Measurements from ENCODE around the gene SMARCC2. TPM values are rescaled to one million over a fixed set of nuclear protein-coding genes. Genes with fewer than 3 reads are reported as not detected.
A peak's percentile ranks its signal among the peaks of the same experiment; 100 is the strongest.

SMARCC2 gene
- total and polyA plus RNA-seq, 8 donors: 84.3 to 139 (median 118) TPM

DNA sequence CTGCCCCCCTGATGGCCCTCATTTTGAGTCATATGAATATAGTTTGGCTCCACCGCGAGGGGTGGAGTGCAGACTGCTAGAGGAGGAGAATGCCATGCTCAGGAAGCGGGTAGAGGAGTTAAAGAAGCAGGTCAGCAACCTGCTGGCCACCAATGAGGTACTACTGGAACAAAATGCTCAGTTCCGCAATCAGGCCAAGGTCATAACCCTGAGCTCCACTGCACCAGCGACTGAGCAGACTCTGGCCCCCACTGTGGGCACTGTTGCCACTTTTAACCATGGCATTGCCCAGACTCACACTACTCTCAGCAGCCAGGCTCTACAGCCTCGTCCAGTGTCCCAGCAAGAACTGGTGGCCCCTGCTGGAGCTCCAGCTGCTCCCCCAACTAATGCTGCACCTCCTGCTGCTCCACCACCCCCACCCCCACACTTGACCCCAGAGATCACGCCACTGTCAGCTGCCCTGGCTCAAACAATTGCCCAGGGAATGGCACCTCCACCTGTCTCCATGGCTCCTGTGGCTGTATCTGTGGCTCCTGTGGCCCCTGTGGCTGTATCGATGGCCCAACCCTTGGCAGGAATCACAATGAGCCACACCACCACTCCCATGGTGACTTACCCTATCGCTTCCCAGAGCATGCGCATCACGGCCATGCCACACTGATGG, 67.9 kb downstream of the SMARCC2 start:
- ATAC-seq: no peak
- H3K4me1 ChIP-seq: peaks cover 21 to 55% of the 10 kb centered on the region in 2 donors
- intact Hi-C loops (cut with DNase I): loop anchor here in 1 of 2 donors (5.0 kb wide), 1 partner anchor 66 kb away; the partner anchor contains the start of gene SMARCC2
- H3K36me3 ChIP-seq: peaks cover 0 to 29% of the 10 kb centered on the region in 2 donors
- DNase-seq: no peak
- H3K4me3 ChIP-seq: no peak overlapping the region
- TF ChIP-seq, protein P1, sequence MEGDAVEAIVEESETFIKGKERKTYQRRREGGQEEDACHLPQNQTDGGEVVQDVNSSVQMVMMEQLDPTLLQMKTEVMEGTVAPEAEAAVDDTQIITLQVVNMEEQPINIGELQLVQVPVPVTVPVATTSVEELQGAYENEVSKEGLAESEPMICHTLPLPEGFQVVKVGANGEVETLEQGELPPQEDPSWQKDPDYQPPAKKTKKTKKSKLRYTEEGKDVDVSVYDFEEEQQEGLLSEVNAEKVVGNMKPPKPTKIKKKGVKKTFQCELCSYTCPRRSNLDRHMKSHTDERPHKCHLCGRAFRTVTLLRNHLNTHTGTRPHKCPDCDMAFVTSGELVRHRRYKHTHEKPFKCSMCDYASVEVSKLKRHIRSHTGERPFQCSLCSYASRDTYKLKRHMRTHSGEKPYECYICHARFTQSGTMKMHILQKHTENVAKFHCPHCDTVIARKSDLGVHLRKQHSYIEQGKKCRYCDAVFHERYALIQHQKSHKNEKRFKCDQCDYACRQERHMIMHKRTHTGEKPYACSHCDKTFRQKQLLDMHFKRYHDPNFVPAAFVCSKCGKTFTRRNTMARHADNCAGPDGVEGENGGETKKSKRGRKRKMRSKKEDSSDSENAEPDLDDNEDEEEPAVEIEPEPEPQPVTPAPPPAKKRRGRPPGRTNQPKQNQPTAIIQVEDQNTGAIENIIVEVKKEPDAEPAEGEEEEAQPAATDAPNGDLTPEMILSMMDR (IDR thresholded peaks at IDR 0.05): no peak
- no peaks in the 10 kb centered on the region for H3K9me3 ChIP-seq
- no peaks in the 10 kb centered on the region for H3K27me3 ChIP-seq
- no peak overlapping the region for H3K27ac ChIP-seq

DNA sequence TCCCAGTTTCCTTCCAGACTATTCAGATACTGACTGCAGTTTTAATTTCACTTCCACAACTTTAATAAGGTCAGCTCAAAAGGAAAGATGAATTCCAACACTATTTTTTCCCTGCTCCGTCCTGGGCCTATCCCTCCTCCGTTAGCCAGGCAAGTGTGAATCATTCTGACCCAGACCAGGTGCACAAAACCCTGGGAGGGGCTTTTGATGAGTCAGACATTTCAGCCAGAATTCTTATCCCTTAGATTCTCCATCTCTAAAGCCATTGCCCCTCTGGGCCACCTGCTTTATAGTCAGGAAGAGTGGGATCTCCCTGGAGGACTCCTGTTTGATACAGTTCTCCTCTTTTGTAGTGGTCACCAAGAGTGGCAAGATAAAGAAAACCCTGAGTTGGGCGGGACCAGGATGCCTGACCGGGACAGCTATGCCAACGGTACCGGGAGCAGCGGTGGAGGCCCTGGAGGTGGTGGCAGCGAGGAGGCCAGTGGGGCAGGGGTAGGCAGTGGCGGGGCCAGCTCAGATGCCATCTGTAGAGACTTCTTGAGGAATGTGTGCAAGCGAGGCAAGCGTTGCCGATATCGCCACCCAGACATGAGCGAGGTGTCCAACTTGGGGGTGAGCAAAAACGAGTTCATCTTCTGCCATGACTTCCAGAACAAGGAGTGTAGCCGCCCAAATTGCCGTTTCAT, 69.0 kb downstream of the SMARCC2 start:
- peaks cover 0 to 29% of the 10 kb centered on the region in 2 donors for H3K36me3 ChIP-seq
- H3K27ac ChIP-seq: peak overlapping the region in 1 of 2 donors; percentile 50
- no peaks in the 10 kb centered on the region for H3K9me3 ChIP-seq
- no peaks in the 10 kb centered on the region for H3K27me3 ChIP-seq
- intact Hi-C loops (cut with DNase I): loop anchor here in 1 of 2 donors (5.0 kb wide), 1 partner anchor 67 kb away; the partner anchor contains the start of gene SMARCC2
- H3K4me3 ChIP-seq: no peak overlapping the region
- TF ChIP-seq, protein P1 (IDR thresholded peaks at IDR 0.05): no peak
- ATAC-seq: no peak
- H3K4me1 ChIP-seq: peaks cover 15 to 49% of the 10 kb centered on the region in 2 donors
- DNase-seq: peak in 1 of 4 donors; percentile 79

DNA sequence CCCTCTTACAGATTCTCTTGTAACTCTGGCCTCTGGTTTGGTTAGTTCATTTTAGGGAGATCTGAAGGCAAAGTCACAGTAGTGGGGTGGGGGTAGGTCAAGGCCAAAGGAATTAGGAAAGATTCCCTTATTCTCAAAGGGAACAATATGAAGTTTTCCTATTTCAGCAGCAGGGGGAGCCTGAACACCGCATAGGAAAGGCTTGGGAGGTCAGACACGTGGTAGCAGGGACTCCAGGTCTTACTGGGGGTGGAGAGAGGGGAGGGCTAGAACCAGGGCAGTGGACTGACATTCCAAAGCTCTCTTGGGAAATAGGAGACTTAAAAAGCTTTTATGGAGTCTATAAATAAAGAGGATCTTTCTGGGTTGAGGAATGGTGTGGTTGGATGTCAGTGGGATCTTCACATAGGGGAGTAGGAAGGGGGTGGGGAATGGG, 69.9 kb downstream of the SMARCC2 start:
- TF ChIP-seq, protein P1 (IDR thresholded peaks at IDR 0.05): peak; percentile 64 to 65
- H3K27ac ChIP-seq: peak overlapping the region in 1 of 2 donors; percentile 95
- intact Hi-C loops (cut with DNase I): no loop called here
- peaks cover 0 to 29% of the 10 kb centered on the region in 2 donors for H3K36me3 ChIP-seq
- no peaks in the 10 kb centered on the region for H3K27me3 ChIP-seq
- H3K4me1 ChIP-seq: peaks cover 15 to 47% of the 10 kb centered on the region in 2 donors
- H3K9me3 ChIP-seq: no peaks in the 10 kb centered on the region
- H3K4me3 ChIP-seq: peak overlapping the region in 1 of 2 donors; percentile 66
- DNase-seq: peak in 3 of 4 donors; percentile 69 to 92 (median 77)
- ATAC-seq: peak; percentile 56

DNA sequence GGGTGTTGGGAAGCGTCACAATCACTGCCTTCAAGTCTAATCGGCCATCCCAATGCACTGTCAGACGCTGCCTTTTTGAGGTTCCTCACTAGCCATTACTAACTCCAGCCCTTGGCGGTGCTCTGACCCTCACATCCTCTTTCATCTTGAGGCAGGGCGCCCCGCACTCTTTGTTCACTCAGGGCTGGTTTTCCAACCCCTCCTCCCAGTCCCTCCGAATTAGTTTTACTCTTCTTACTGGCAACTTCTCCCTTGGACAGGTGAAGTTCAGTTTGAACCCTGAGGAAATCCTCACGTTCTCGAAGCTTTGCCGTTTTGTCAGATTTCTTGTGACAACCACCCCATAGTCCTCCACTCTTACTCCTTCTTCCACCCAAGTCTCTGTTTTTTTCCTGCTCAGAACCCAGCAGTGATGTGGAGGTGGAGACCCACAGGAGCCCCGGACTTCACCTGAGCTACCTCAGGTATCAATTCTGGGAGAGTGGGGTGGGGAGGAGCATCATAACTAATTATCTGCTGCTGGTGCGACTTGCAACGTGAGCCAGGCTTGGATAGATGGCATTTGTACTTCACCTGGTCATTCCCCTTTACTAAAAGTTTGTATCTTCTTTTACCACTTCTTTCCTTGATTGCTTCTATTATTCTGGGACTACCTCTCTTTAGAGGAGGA, 70.5 kb downstream of the SMARCC2 start:
- no peaks in the 10 kb centered on the region for H3K27me3 ChIP-seq
- no peaks in the 10 kb centered on the region for H3K9me3 ChIP-seq
- DNase-seq (no peak), ATAC-seq (peak; percentile 2)
- H3K27ac ChIP-seq: peak overlapping the region; percentile 91 to 95
- intact Hi-C loops (cut with DNase I): no loop called here
- peaks cover 0 to 32% of the 10 kb centered on the region in 2 donors for H3K36me3 ChIP-seq
- peaks cover 15 to 41% of the 10 kb centered on the region in 2 donors for H3K4me1 ChIP-seq
- peak overlapping the region; percentile 56 to 66 for H3K4me3 ChIP-seq
- TF ChIP-seq, protein P1 (IDR thresholded peaks at IDR 0.05): no peak
